ENCODE measurements around the gene C2orf78.
"Not testable (repeated sequence)": the region's sequence is repeated elsewhere in the genome, so short reads cannot be mapped to it uniquely, and the experiment has no call there.

Gene C2orf78

DNA sequence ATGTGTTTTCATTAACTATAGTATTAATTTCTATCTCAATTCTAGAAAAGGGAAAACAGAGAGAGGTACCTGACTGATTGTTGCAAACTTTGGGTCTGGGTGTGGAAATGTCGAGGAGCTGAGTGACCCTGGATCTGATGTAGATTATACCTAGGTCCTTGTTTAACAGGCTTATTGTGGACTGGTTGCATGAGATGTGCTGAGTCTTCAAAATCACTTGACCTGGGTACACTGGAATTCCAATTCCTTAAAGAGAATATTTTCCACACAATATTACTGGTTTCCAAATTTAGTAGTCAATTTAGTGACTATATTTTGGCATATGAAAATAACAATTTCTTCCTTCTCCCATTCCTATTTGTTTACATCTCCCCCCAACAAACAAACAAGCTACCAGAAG is 17.6 kb upstream of the C2orf78 start:
- TF ChIP-seq GATA1 (IDR thresholded peaks at IDR 0.05; ENCODE audit: low read depth, low read length), result no peak
- no peak for TF ChIP-seq POLR2A (IDR thresholded peaks at IDR 0.05; ENCODE audit: low read length)
- no peak for DNase-seq

DNA sequence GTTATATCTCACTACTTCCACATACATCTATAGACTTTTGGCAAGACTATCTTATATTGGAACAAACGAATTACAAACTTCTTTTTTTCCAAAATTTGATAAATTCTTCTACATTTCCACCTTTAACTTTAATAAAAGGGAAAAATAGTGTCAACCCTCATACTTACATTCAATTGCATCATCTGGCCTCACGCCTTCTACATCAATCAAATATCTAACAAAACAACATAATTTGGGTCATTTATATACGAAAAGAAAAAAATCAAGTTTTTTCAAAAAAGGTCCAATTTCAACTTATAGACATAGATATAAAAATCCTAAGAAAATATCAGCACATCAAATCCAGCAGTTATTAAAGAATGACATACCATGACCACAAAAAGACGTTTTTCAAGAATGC is 17.0 kb upstream of the C2orf78 start:
- TF ChIP-seq GATA1 (IDR thresholded peaks at IDR 0.05; ENCODE audit: low read depth, low read length) (no peak), POLR2A (IDR thresholded peaks at IDR 0.05; ENCODE audit: low read length) (no peak)

GRCh38 chr2:73770725-73771124 is 13.3 kb upstream of the C2orf78 start:
- no peak for DNase-seq
- TF ChIP-seq GATA1 (IDR thresholded peaks at IDR 0.05; ENCODE audit: low read depth, low read length), result no peak
- TF ChIP-seq POLR2A (IDR thresholded peaks at IDR 0.05; ENCODE audit: low read length), result no peak

More for the DNA sequence above, 17.0 kb upstream of the C2orf78 start:
- peak in 1 of 2 experiments; percentile 43 for DNase-seq

- no peak for DNase-seq
- TF ChIP-seq POLR2A (IDR thresholded peaks at IDR 0.05; ENCODE audit: low read length) (no peak), GATA1 (IDR thresholded peaks at IDR 0.05; ENCODE audit: low read depth, low read length) (no peak)
These were observed 11.2 kb upstream of the C2orf78 start for GRCh38 chr2:73772819-73773218.

DNA sequence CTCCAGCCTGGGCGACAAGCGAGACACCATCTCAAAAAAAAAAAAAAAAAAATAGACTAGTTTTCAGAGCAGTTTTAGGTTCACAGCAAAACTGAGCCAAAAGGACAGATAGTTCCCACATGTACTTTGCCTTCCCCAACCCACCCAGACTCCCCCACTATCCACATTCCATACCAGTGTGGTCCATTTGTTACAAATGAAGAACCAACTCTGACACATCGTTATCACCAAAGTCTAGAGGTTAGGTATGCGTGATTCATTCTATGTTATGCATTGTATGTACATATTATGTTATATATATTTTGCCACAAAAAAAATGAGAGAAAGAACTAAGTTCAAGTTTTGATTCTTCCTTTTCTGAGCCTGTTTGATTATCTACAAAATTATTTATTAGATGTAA is 7.6 kb upstream of the C2orf78 start:
- DNase-seq, result no peak
- no peak for TF ChIP-seq POLR2A (IDR thresholded peaks at IDR 0.05; ENCODE audit: low read length)
- TF ChIP-seq GATA1 (IDR thresholded peaks at IDR 0.05; ENCODE audit: low read depth, low read length), result no peak

- peak in 1 of 2 experiments; percentile 12 for DNase-seq
- TF ChIP-seq GATA1 (IDR thresholded peaks at IDR 0.05; ENCODE audit: low read depth, low read length) (no peak), POLR2A (IDR thresholded peaks at IDR 0.05; ENCODE audit: low read length) (no peak)
These were observed 7.0 kb upstream of the C2orf78 start for GRCh38 chr2:73776869-73777519.

DNA sequence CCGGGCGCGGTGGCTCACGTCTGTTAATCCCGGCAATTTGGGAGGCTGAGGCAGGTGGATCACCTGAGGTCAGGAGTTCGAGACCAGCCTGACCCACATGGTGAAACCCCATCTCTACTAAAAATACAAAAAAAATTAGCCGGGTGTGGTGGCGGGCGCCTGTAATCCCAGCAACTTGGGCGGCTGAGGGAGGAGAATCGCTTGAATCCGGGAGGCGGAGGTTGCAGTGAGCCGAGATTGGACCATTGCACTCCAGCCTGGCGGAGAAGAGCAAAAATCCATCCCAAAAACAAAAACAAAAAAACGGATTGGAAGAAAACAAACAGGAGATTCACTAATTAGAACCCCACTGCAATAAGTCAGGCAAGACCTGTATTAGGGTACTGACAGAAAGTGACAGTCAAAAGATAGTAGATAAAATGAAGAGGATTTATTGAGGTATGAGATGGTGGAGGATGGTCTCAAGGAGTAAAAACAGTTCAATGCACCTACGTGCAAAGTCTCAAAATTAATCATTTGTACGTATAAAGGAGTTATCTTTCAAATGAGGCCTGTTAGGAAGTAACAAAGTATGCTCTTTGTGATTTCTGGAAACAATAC is 5.0 kb upstream of the C2orf78 start:
- not testable (repeated sequence) for DNase-seq

- peak; percentile 93 to 96 for DNase-seq
- no peak for TF ChIP-seq GATA1 (IDR thresholded peaks at IDR 0.05; ENCODE audit: low read depth, low read length)
- TF ChIP-seq POLR2A (IDR thresholded peaks at IDR 0.05; ENCODE audit: low read length), result peak; percentile 84
These were observed 4.3 kb upstream of the C2orf78 start, which contains the start of gene DUSP11 for GRCh38 chr2:73779467-73780236. Gene DUSP11 (minus strand): TSS chr2:73780103. CDS start chr2:73779974, 129 bp downstream.

- TF ChIP-seq GATA1 (IDR thresholded peaks at IDR 0.05; ENCODE audit: low read depth, low read length) (no peak), POLR2A (IDR thresholded peaks at IDR 0.05; ENCODE audit: low read length) (peak; percentile 18)
- DNase-seq, result no peak
These were observed 3.8 kb upstream of the C2orf78 start for GRCh38 chr2:73780237-73780582.

- DNase-seq, result not testable (repeated sequence)
These were observed 581 bp upstream of the C2orf78 start for GRCh38 chr2:73783402-73783801.

GRCh38 chr2:73811878-73812277 is 27.9 kb downstream of the C2orf78 start:
- DNase-seq, result no peak
- no peak for TF ChIP-seq GATA1 (IDR thresholded peaks at IDR 0.05; ENCODE audit: low read depth, low read length)
- TF ChIP-seq POLR2A (IDR thresholded peaks at IDR 0.05; ENCODE audit: low read length), result no peak

- DNase-seq, result no peak
These were observed 28.7 kb downstream of the C2orf78 start for GRCh38 chr2:73812635-73813034.

DNA sequence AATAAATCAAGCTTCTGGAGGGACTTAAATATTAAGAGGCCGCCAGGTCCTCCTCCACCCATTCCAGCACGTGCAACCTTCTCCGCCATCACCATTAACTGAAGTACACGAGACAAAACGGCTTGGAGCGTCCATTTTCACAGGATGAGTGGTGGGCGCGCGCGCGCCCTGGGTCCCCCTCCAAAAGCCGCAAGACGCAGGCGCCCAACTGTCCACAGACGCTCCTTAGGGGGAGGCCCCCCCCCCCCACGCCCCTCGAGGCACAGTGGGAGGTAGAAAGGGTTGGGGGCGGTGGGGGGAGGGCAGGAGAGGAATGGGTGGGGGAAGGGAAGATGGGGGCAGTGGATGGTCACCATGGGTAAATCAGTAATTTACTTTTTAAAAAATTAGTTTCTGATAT is 34.3 kb downstream of the C2orf78 start:
- TF ChIP-seq POLR2A (IDR thresholded peaks at IDR 0.05; ENCODE audit: low read length) (no peak), GATA1 (IDR thresholded peaks at IDR 0.05; ENCODE audit: low read depth, low read length) (no peak)
- no peak for DNase-seq

More at GRCh38 chr2:73812635-73813034, 28.7 kb downstream of the C2orf78 start:
- TF ChIP-seq POLR2A (IDR thresholded peaks at IDR 0.05; ENCODE audit: low read length), result no peak
- TF ChIP-seq GATA1 (IDR thresholded peaks at IDR 0.05; ENCODE audit: low read depth, low read length), result no peak

GRCh38 chr2:73821227-73821626 is 37.2 kb downstream of the C2orf78 start:
- DNase-seq, result no peak
- no peak for TF ChIP-seq POLR2A (IDR thresholded peaks at IDR 0.05; ENCODE audit: low read length)

- TF ChIP-seq GATA1 (IDR thresholded peaks at IDR 0.05; ENCODE audit: low read depth, low read length), result no peak
- no peak for TF ChIP-seq POLR2A (IDR thresholded peaks at IDR 0.05; ENCODE audit: low read length)
These were observed 37.7 kb downstream of the C2orf78 start for GRCh38 chr2:73821669-73822068.

More at GRCh38 chr2:73821669-73822068, 37.7 kb downstream of the C2orf78 start:
- no peak for DNase-seq

All from erythroblast (primary cell).